BLaER1 treated with 17β-estradiol and CSF1 and Interleukin-3, amounts not matched to agents 10 nM and 100 nM (cell line): ENCODE measurements around the gene MRAP2.
"Not testable (repeated sequence)": the region's sequence is repeated elsewhere in the genome, so short reads cannot be mapped to it uniquely, and the experiment has no call there.

ENCODE experiments used
- H3K27ac ChIP-seq, 11 experiments: shearing (Covaris generic); formaldehyde crosslinking; 2 replicates each; pipeline ENCODE4 v1.8.1; 2022
- H3K27me3 ChIP-seq, 11 experiments: shearing (Covaris generic); formaldehyde crosslinking; 2 replicates each; pipeline ENCODE4 v1.8.1; 2022
- H3K36me3 ChIP-seq, 11 experiments: shearing (Covaris generic); formaldehyde crosslinking; 2 replicates each; pipeline ENCODE4 v1.8.1; 2022
- H3K4me1 ChIP-seq, 10 experiments: shearing (Covaris generic); formaldehyde crosslinking; 2 replicates each; pipeline ENCODE4 v1.8.1; 2022
- H3K4me2 ChIP-seq, 11 experiments: shearing (Covaris generic); formaldehyde crosslinking; 2 replicates each; pipeline ENCODE4 v1.8.1; 2022
- H3K4me3 ChIP-seq, 10 experiments: shearing (Covaris generic); formaldehyde crosslinking; 2 replicates each; pipeline ENCODE4 v1.8.1; 2022
- H3K9ac ChIP-seq, 11 experiments: shearing (Covaris generic); formaldehyde crosslinking; 2 replicates each; pipeline ENCODE4 v1.8.1; 2022
- H3K9me3 ChIP-seq, 11 experiments: shearing (Covaris generic); formaldehyde crosslinking; replicated peaks in 1 of 11; 2 replicates each; pipeline ENCODE4 v1.8.1; 2022
- H4K20me1 ChIP-seq, 11 experiments: shearing (Covaris generic); formaldehyde crosslinking; 2 replicates each; pipeline ENCODE4 v1.8.1; 2022
- Cebpa-rat ChIP-seq, 11 experiments: shearing (Covaris generic); IDR thresholded peaks; 2 replicates each; pipeline ENCODE4 v1.8.1; 2022

The MRAP2 gene

GRCh38 chr6:84062519-84063154 is 29.1 kb downstream of the MRAP2 start:
- TF ChIP-seq Cebpa-rat (IDR thresholded peaks at IDR 0.05) = no peak
- H3K27ac ChIP-seq = no peak overlapping the region
- no peaks in the 10 kb centered on the region for H3K9me3 ChIP-seq
- H3K27me3 ChIP-seq = no peaks in the 10 kb centered on the region
- no peak overlapping the region for H3K4me3 ChIP-seq
- H3K36me3 ChIP-seq = no peaks in the 10 kb centered on the region
- no peaks in the 10 kb centered on the region for H3K4me1 ChIP-seq
- no peak overlapping the region for H3K9ac ChIP-seq
- no peak overlapping the region for H3K4me2 ChIP-seq
- no peaks in the 10 kb centered on the region for H4K20me1 ChIP-seq

GRCh38 chr6:84065693-84066290 is 32.2 kb downstream of the MRAP2 start:
- no peak for TF ChIP-seq Cebpa-rat (IDR thresholded peaks at IDR 0.05)
- H3K9me3 ChIP-seq = no peaks in the 10 kb centered on the region
- H3K36me3 ChIP-seq = no peaks in the 10 kb centered on the region
- no peak overlapping the region for H3K9ac ChIP-seq
- H3K4me2 ChIP-seq = no peak overlapping the region
- no peaks in the 10 kb centered on the region for H3K27me3 ChIP-seq
- H3K4me1 ChIP-seq = no peaks in the 10 kb centered on the region
- H3K27ac ChIP-seq = no peak overlapping the region; a peak in 1 of 22 replicates
- H3K4me3 ChIP-seq = no peak overlapping the region
- H4K20me1 ChIP-seq = no peaks in the 10 kb centered on the region

- Histone ChIP-seq H3K4me2 (no peak overlapping the region), H3K27me3 (no peaks in the 10 kb centered on the region), H3K4me1 (no peaks in the 10 kb centered on the region), H3K36me3 (no peaks in the 10 kb centered on the region), H4K20me1 (no peaks in the 10 kb centered on the region), H3K27ac (no peak overlapping the region; a peak in 1 of 22 replicates), H3K9ac (no peak overlapping the region), H3K4me3 (no peak overlapping the region), H3K9me3 (no peaks in the 10 kb centered on the region)
- no peak for TF ChIP-seq Cebpa-rat (IDR thresholded peaks at IDR 0.05)
These were observed 33.0 kb downstream of the MRAP2 start for GRCh38 chr6:84066536-84066935.

DNA sequence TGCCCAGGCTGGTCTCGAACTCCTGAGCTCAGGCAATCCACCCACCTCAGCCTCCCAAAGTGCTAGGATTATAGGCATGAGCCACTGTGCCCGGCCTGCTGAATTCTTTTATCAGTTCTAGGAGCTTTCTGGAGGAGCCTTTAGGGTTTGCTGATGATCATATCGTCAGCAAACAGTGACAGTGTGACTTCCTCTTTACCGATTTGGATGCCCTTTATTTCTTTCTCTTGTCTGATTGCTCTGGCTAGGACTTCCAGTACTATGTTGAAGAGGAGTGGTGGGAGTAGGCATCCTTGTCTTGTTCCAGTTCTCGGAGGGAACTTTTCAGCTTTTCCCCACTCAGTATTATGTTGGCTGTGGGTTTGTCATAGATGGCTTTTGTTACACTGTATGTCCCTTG is 35.3 kb downstream of the MRAP2 start:
- not testable (repeated sequence) for H3K36me3 ChIP-seq, H3K4me1 ChIP-seq, H3K4me3 ChIP-seq, H3K27me3 ChIP-seq, H3K9me3 ChIP-seq, H3K9ac ChIP-seq, H4K20me1 ChIP-seq, H3K27ac ChIP-seq, H3K4me2 ChIP-seq

GRCh38 chr6:84072442-84072997 is 38.9 kb downstream of the MRAP2 start:
- Histone ChIP-seq H3K27ac (no peak overlapping the region), H3K9me3 (no peaks in the 10 kb centered on the region), H3K36me3 (no peaks in the 10 kb centered on the region), H3K4me3 (no peak overlapping the region), H4K20me1 (no peaks in the 10 kb centered on the region), H3K27me3 (no peaks in the 10 kb centered on the region), H3K9ac (no peak overlapping the region), H3K4me2 (no peak overlapping the region), H3K4me1 (no peaks in the 10 kb centered on the region)
- no peak for TF ChIP-seq Cebpa-rat (IDR thresholded peaks at IDR 0.05)

GRCh38 chr6:84074988-84075781 is 41.6 kb downstream of the MRAP2 start:
- Histone ChIP-seq H3K4me2 (no peak overlapping the region), H3K4me3 (no peak overlapping the region), H3K27ac (no peak overlapping the region), H3K9me3 (no peaks in the 10 kb centered on the region), H4K20me1 (no peaks in the 10 kb centered on the region), H3K27me3 (no peaks in the 10 kb centered on the region), H3K36me3 (no peaks in the 10 kb centered on the region), H3K9ac (no peak overlapping the region), H3K4me1 (no peaks in the 10 kb centered on the region)
- no peak for TF ChIP-seq Cebpa-rat (IDR thresholded peaks at IDR 0.05)

- Histone ChIP-seq H3K9ac (no peak overlapping the region), H4K20me1 (no peaks in the 10 kb centered on the region), H3K9me3 (no peaks in the 10 kb centered on the region), H3K27me3 (no peaks in the 10 kb centered on the region), H3K4me1 (no peaks in the 10 kb centered on the region), H3K4me2 (no peak overlapping the region), H3K36me3 (no peaks in the 10 kb centered on the region), H3K27ac (no peak overlapping the region), H3K4me3 (no peak overlapping the region)
- TF ChIP-seq Cebpa-rat (IDR thresholded peaks at IDR 0.05) = no peak
These were observed 44.1 kb downstream of the MRAP2 start for GRCh38 chr6:84077645-84078044.

- no peaks in the 10 kb centered on the region for H3K9me3 ChIP-seq
- H3K27me3 ChIP-seq = no peaks in the 10 kb centered on the region
- TF ChIP-seq Cebpa-rat (IDR thresholded peaks at IDR 0.05) = no peak
- H3K36me3 ChIP-seq = no peaks in the 10 kb centered on the region
- H4K20me1 ChIP-seq = no peaks in the 10 kb centered on the region
- no peaks in the 10 kb centered on the region for H3K4me1 ChIP-seq
- no peak overlapping the region for H3K9ac ChIP-seq
- no peak overlapping the region for H3K4me2 ChIP-seq
- H3K4me3 ChIP-seq = no peak overlapping the region
- no peak overlapping the region for H3K27ac ChIP-seq
These were observed 44.8 kb downstream of the MRAP2 start for GRCh38 chr6:84078335-84078734.

DNA sequence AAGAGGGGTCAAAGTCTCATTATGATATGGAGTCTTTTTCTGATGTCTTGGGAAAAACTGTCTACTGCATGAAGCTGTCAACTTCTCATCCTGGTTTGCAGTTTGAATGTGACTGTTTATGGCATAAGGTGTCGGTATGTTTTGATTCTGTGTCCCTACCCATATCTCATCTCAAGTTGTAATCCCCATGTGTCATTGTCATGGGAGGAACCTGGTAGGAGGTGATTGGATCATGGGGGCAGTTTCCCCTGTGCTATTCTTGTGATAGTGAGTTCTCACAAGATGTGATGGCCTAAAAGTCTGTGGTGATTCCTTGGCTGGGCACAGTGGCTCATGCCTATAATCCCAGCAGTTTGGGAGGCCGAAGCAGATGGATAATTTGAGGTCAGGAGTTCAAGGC is 47.6 kb downstream of the MRAP2 start:
- Histone ChIP-seq H3K9ac (no peak overlapping the region), H3K27ac (no peak overlapping the region), H3K4me1 (no peaks in the 10 kb centered on the region), H3K36me3 (no peaks in the 10 kb centered on the region), H3K4me2 (no peak overlapping the region), H4K20me1 (no peaks in the 10 kb centered on the region), H3K9me3 (no peaks in the 10 kb centered on the region), H3K4me3 (no peak overlapping the region), H3K27me3 (no peaks in the 10 kb centered on the region)
- TF ChIP-seq Cebpa-rat (IDR thresholded peaks at IDR 0.05) = no peak
